Parathyroid adenoma (tissue), 2 donors: Measurements from ENCODE around the gene SFR1.

Experiments used
- H2AFZ ChIP-seq: fragments of 300-600 bp; sonication (generic); one replicate; pipeline ENCODE4 v1.7.0; 2017; ENCODE audit warnings: antibody characterized with exemption, mild to moderate bottlenecking
- H3K27ac ChIP-seq: fragments of 300-600 bp; sonication (generic); one replicate; pipeline ENCODE4 v1.7.0; 2017
- H3K27me3 ChIP-seq: fragments of 300-600 bp; sonication (generic); one replicate; pipeline ENCODE4 v1.7.0; 2017; ENCODE audit warnings: low read length; ENCODE audit not compliant: control insufficient read depth, insufficient read depth
- H3K36me3 ChIP-seq: fragments of 300-600 bp; sonication (generic); one replicate; pipeline ENCODE4 v1.7.0; 2017; ENCODE audit warnings: low read length; ENCODE audit not compliant: control insufficient read depth, insufficient read depth
- H3K4me1 ChIP-seq: fragments of 300-600 bp; sonication (generic); one replicate; pipeline ENCODE4 v1.7.0; 2017; ENCODE audit warnings: control low read depth
- H3K4me2 ChIP-seq: fragments of 300-600 bp; sonication (generic); one replicate; pipeline ENCODE4 v1.7.0; 2017; ENCODE audit warnings: low read length
- H3K4me3 ChIP-seq: fragments of 300-600 bp; sonication (generic); one replicate; pipeline ENCODE4 v1.7.0; 2017; ENCODE audit warnings: low read depth, low read length
- H3K79me2 ChIP-seq: fragments of 300-600 bp; sonication (generic); one replicate; pipeline ENCODE4 v1.7.0; 2017; ENCODE audit warnings: control low read depth
- H3K9ac ChIP-seq: fragments of 300-600 bp; sonication (generic); one replicate; pipeline ENCODE4 v1.7.0; 2017; ENCODE audit warnings: mild to moderate bottlenecking
- H3K9me3 ChIP-seq: fragments of 300-600 bp; sonication (generic); one replicate; pipeline ENCODE4 v1.7.0; 2017; ENCODE audit warnings: low read length; ENCODE audit not compliant: control insufficient read depth
- CTCF ChIP-seq: fragments of 300-600 bp; sonication (generic); IDR thresholded peaks from one replicate; pipeline ENCODE4 v1.7.0; 2017; ENCODE audit warnings: antibody characterized with exemption, mild to moderate bottlenecking
- donor health status: primary hyperparathyroidism.

Gene SFR1

GRCh38 chr10:104077247-104077646, 44.7 kb upstream of the SFR1 start:
- TF ChIP-seq CTCF: no peak
- no peak overlapping the region for H3K9ac ChIP-seq

GRCh38 chr10:104077663-104078151, 44.3 kb upstream of the SFR1 start:
- TF ChIP-seq CTCF: no peak
- Histone ChIP-seq H3K4me1 (peaks cover 18% of the 10 kb centered on the region), H2AFZ (no peak overlapping the region), H3K9ac (no peak overlapping the region), H3K4me2 (no peak overlapping the region), H3K36me3 (no peaks in the 10 kb centered on the region), H3K79me2 (no peaks in the 10 kb centered on the region), H3K27ac (no peak overlapping the region), H3K4me3 (no peak overlapping the region), H3K9me3 (no peaks in the 10 kb centered on the region), H3K27me3 (no peaks in the 10 kb centered on the region)

More at GRCh38 chr10:104077247-104077646, 44.7 kb upstream of the SFR1 start:
- no peak overlapping the region for H3K4me3 ChIP-seq
- peak overlapping the region; percentile 40 for H3K4me2 ChIP-seq
- peaks cover 19% of the 10 kb centered on the region for H3K4me1 ChIP-seq
- peak overlapping the region; percentile 39 for H3K27ac ChIP-seq
- no peaks in the 10 kb centered on the region for H3K9me3 ChIP-seq
- H2AFZ ChIP-seq: no peak overlapping the region
- no peaks in the 10 kb centered on the region for H3K27me3 ChIP-seq
- H3K79me2 ChIP-seq: no peaks in the 10 kb centered on the region
- no peaks in the 10 kb centered on the region for H3K36me3 ChIP-seq

- Histone ChIP-seq H2AFZ (no peak overlapping the region), H3K36me3 (no peaks in the 10 kb centered on the region), H3K4me1 (peaks cover 16% of the 10 kb centered on the region), H3K79me2 (no peaks in the 10 kb centered on the region), H3K4me3 (no peak overlapping the region), H3K9me3 (no peaks in the 10 kb centered on the region), H3K27ac (no peak overlapping the region), H3K9ac (no peak overlapping the region), H3K4me2 (no peak overlapping the region), H3K27me3 (no peaks in the 10 kb centered on the region)
- TF ChIP-seq CTCF: peak; percentile 59
Measured at GRCh38 chr10:104080762-104081161, 41.2 kb upstream of the SFR1 start.

- Histone ChIP-seq H3K9me3 (no peaks in the 10 kb centered on the region), H3K36me3 (no peaks in the 10 kb centered on the region), H3K9ac (no peak overlapping the region), H2AFZ (no peak overlapping the region), H3K27me3 (no peaks in the 10 kb centered on the region), H3K4me2 (no peak overlapping the region), H3K79me2 (no peaks in the 10 kb centered on the region), H3K27ac (no peak overlapping the region), H3K4me1 (peaks cover 6% of the 10 kb centered on the region), H3K4me3 (no peak overlapping the region)
- no peak for TF ChIP-seq CTCF
Measured at GRCh38 chr10:104081998-104082397, 40.0 kb upstream of the SFR1 start.

GRCh38 chr10:104084482-104085142, 37.4 kb upstream of the SFR1 start:
- no peak overlapping the region for H3K4me3 ChIP-seq
- H3K79me2 ChIP-seq: no peaks in the 10 kb centered on the region
- TF ChIP-seq CTCF: no peak
- H3K9ac ChIP-seq: no peak overlapping the region
- H2AFZ ChIP-seq: no peak overlapping the region
- H3K9me3 ChIP-seq: no peaks in the 10 kb centered on the region
- H3K36me3 ChIP-seq: no peaks in the 10 kb centered on the region
- no peaks in the 10 kb centered on the region for H3K4me1 ChIP-seq
- H3K27ac ChIP-seq: no peak overlapping the region
- no peak overlapping the region for H3K4me2 ChIP-seq
- H3K27me3 ChIP-seq: no peaks in the 10 kb centered on the region
